ENCODE measurements around the gene KRT35. TPM values are rescaled to one million over a fixed set of nuclear protein-coding genes. Genes with fewer than 3 reads are reported as not detected.
A peak's percentile ranks its signal among the peaks of the same experiment; 100 is the strongest.

KRT35 gene
- total RNA-seq, 1 donor from 2014 or later, result not detected

DNA sequence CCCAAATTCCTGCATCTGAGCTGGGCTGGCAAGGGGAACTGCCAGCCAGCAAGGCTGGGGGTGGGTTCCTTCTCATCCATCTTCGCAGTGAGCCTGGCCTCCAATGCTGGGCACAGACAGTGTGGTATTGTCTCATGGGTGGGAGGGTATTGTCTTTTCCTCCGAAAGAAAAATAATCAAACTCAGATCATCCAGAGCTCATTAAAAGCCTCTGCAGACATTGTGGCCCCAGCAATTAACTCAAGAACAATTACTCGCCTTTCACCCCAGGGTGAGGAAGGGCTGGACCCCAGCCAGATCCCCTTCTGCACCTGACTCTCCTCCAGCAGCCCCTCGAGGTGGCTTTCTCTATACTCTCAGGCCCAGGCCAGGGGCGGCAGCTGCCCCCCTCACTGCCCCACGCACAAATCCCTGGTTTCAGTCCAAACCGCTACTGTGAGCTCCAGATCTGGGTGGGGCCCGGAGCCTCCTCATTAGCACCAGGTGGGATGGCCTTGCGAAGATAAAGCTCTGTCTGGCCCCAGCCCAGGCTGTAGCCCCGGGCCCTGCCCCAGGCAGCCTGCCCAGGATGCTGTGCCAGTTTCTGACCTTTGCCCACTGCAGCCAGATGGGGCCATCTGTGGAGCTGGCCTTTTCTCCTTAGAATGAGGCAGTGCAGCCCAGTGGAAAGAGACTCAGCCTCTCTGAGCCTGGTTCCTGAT lies 40.0 kb upstream of the KRT35 start:
- Histone ChIP-seq H4K20me1 (ENCODE audit: insufficient read depth, low read length) (no peaks in the 10 kb centered on the region), H3K9me3 (ENCODE audit: insufficient read depth, low read depth, low read length) (no peaks in the 10 kb centered on the region), H3K27me3 (ENCODE audit: insufficient read depth, low read length) (no peaks in the 10 kb centered on the region), H3K9ac (ENCODE audit: low read length) (peak overlapping the region; percentile 38), H3K4me3 (ENCODE audit: insufficient read depth, low read depth, low read length) (peak overlapping the region; percentile 37), H3K4me1 (ENCODE audit: insufficient read depth, low read length) (peaks cover 36% of the 10 kb centered on the region), H3K27ac (ENCODE audit: low read depth, low read length) (peak overlapping the region; percentile 41), H2AFZ (ENCODE audit: low read depth, low read length) (no peak overlapping the region), H3K79me2 (ENCODE audit: insufficient read depth, low read length) (no peaks in the 10 kb centered on the region), H3K4me2 (ENCODE audit: low read length) (peak overlapping the region; percentile 51), H3K36me3 (ENCODE audit: insufficient read depth, low read length) (no peaks in the 10 kb centered on the region)
- no peak for TF ChIP-seq CTCF (IDR thresholded peaks at IDR 0.05; ENCODE audit: insufficient read depth, low read depth, low read length)
- TF ChIP-seq EZH2 (IDR thresholded peaks at IDR 0.05; ENCODE audit: insufficient read depth, low read length), result no peak
- DNase-seq (ENCODE audit: low read depth) (no peak), FAIRE-seq (no peak)
- Mint-ChIP-seq H3K36me3 (ENCODE audit: low read depth, unreplicated experiment) (no peaks in the 10 kb centered on the region), H3K27ac (ENCODE audit: unreplicated experiment) (peak overlapping the region; percentile 34), H3K4me1 (ENCODE audit: low read depth, unreplicated experiment) (peaks cover 9% of the 10 kb centered on the region), H3K4me3 (ENCODE audit: unreplicated experiment) (no peak overlapping the region), H3K9me3 (ENCODE audit: unreplicated experiment) (peaks cover 2% of the 10 kb centered on the region), H3K27me3 (ENCODE audit: low read depth, unreplicated experiment) (peaks cover 5% of the 10 kb centered on the region)

DNA sequence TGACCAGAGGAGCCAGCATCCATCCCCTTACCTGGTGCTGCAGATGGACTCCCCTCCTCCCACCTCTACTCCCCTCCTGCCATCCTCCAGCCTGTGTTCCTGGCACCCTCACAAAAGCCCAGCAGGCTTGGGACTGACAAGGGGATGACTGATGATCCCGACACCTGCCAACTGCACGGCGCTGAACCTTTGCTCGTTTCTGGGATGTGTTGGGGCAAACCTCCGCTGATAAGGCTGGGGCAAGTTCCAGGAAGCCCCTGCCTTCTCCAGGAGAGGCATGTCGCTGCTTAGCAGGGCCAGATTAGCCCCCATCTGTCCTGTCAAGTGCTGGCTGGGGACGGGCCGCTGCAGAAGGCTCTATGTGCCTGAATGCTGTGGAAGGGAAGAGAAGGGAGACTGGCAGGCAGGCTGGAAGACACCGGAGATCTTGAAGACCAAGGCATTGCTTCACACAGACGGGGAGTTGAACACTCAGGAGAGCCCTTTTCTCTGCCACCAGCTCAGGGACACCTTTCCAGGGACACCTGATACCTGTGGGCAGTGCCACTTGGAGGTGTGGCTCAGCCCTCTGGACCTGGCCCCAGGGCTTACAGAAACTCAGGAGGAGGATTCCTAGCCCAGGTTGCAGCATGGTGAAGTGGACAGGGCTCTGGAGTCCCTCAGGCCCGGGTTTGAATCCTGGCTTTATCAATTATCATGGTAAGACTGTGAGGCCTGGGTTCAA lies 38.7 kb upstream of the KRT35 start:
- H3K4me2 ChIP-seq (ENCODE audit: low read length), result no peak overlapping the region
- peaks cover 36% of the 10 kb centered on the region for H3K4me1 ChIP-seq (ENCODE audit: insufficient read depth, low read length)
- H3K4me3 Mint-ChIP-seq (ENCODE audit: unreplicated experiment), result no peak overlapping the region
- H3K27ac ChIP-seq (ENCODE audit: low read depth, low read length), result no peak overlapping the region
- H3K27me3 Mint-ChIP-seq (ENCODE audit: low read depth, unreplicated experiment), result peaks cover 7% of the 10 kb centered on the region
- H3K27ac Mint-ChIP-seq (ENCODE audit: unreplicated experiment), result no peak overlapping the region
- peaks cover 8% of the 10 kb centered on the region for H3K4me1 Mint-ChIP-seq (ENCODE audit: low read depth, unreplicated experiment)
- no peak overlapping the region for H3K4me3 ChIP-seq (ENCODE audit: insufficient read depth, low read depth, low read length)
- no peak for DNase-seq (ENCODE audit: low read depth)
- H3K27me3 ChIP-seq (ENCODE audit: insufficient read depth, low read length), result no peaks in the 10 kb centered on the region
- no peak for FAIRE-seq
- H3K9me3 ChIP-seq (ENCODE audit: insufficient read depth, low read depth, low read length), result no peaks in the 10 kb centered on the region
- H2AFZ ChIP-seq (ENCODE audit: low read depth, low read length), result no peak overlapping the region
- H3K9me3 Mint-ChIP-seq (ENCODE audit: unreplicated experiment), result peaks cover 2% of the 10 kb centered on the region
- TF ChIP-seq CTCF (IDR thresholded peaks at IDR 0.05; ENCODE audit: insufficient read depth, low read depth, low read length) (no peak), EZH2 (IDR thresholded peaks at IDR 0.05; ENCODE audit: insufficient read depth, low read length) (no peak)
- no peaks in the 10 kb centered on the region for H3K36me3 ChIP-seq (ENCODE audit: insufficient read depth, low read length)
- no peaks in the 10 kb centered on the region for H3K79me2 ChIP-seq (ENCODE audit: insufficient read depth, low read length)
- peaks cover 2% of the 10 kb centered on the region for H3K36me3 Mint-ChIP-seq (ENCODE audit: low read depth, unreplicated experiment)
- H4K20me1 ChIP-seq (ENCODE audit: insufficient read depth, low read length), result no peaks in the 10 kb centered on the region
- H3K9ac ChIP-seq (ENCODE audit: low read length), result no peak overlapping the region

All from astrocyte (in vitro differentiated cells and primary cell).